Left lung (tissue), 10 donors: ENCODE measurements around the gene HCK. TPM values are rescaled to one million over a fixed set of nuclear protein-coding genes. Genes with fewer than 3 reads are reported as not detected.

Experiments used
- ATAC-seq: fragments of 200-7000 bp; cut with Tn5 transposase; one replicate; pipeline ENCODE4 v1.9.1; 2020; ENCODE audit warnings: moderate library complexity
- DNase-seq, 4 donors: peaks; one replicate each; pipeline ENCODE4 v3.0.0-alpha.2; 2013 to 2020
- H3K27ac ChIP-seq, 2 donors: fragments of 200-600 bp; sonication (generic) in 1 of 2; one replicate each; pipeline versions ENCODE4 v1.5.0 to v1.8.0; 2020 to 2021
- H3K27me3 ChIP-seq, 2 donors: fragments of 200-600 bp; sonication (generic) in 1 of 2; one replicate each; pipeline versions ENCODE4 v1.5.0 to v1.8.0; 2020 to 2021
- H3K36me3 ChIP-seq, 2 donors: fragments of 200-600 bp; sonication (generic) in 1 of 2; one replicate each; pipeline versions ENCODE4 v1.5.0 to v1.8.0; 2020 to 2021
- H3K4me1 ChIP-seq, 2 donors: fragments of 200-600 bp; one replicate each; pipeline ENCODE4 v1.8.0; 2021
- H3K4me3 ChIP-seq, 2 donors: fragments of 200-600 bp; sonication (generic) in 1 of 2; one replicate each; pipeline versions ENCODE4 v1.5.0 to v1.8.0; 2020 to 2021; ENCODE audit warnings: mild to moderate bottlenecking in 1 of 2
- H3K9me3 ChIP-seq, 2 donors: fragments of 200-600 bp; sonication (generic) in 1 of 2; one replicate each; pipeline versions ENCODE4 v1.5.0 to v1.8.0; 2020 to 2021
- CTCF ChIP-seq, 2 donors: fragments of 200-600 bp; sonication (generic) in 1 of 2; IDR thresholded peaks; one replicate each; pipeline versions ENCODE4 v1.5.0 to v1.8.0; 2021; ENCODE audit warnings: antibody characterized with exemption in 2 of 2
- intact Hi-C, 2 donors: fragments of 100-400 bp; cut with DNase I; formaldehyde crosslinking; loops; one replicate each; pipeline versions ENCODE4 v1.11.2 to v1.14.2; 2022
- polyA plus RNA-seq, 6 donors: library from polyadenylated mRNA; unstranded; fragments of 120-200 nt; gene quantifications; one replicate each; pipeline ENCODE4 v1.2.1, GENCODE V29; 2013; ENCODE audit not compliant: insufficient read length in 6 of 6
- total RNA-seq, 2 donors: library from RNA; stranded (reverse); fragmentation: NEBNext Ultra II Directional; extraction: Animal tissue kit (Norgen Biotek cat#: 25700); gene quantifications; one replicate each; pipeline ENCODE4 v1.2.1, GENCODE V29; 2021
- donor health status: DM: no; HTN: yes; CAD: no.
- donor health status: DM: no; HTN: no; CAD: no.

HCK gene
- total and polyA plus RNA-seq, 8 donors = 3.0 to 110 (median 5.0) TPM

DNA sequence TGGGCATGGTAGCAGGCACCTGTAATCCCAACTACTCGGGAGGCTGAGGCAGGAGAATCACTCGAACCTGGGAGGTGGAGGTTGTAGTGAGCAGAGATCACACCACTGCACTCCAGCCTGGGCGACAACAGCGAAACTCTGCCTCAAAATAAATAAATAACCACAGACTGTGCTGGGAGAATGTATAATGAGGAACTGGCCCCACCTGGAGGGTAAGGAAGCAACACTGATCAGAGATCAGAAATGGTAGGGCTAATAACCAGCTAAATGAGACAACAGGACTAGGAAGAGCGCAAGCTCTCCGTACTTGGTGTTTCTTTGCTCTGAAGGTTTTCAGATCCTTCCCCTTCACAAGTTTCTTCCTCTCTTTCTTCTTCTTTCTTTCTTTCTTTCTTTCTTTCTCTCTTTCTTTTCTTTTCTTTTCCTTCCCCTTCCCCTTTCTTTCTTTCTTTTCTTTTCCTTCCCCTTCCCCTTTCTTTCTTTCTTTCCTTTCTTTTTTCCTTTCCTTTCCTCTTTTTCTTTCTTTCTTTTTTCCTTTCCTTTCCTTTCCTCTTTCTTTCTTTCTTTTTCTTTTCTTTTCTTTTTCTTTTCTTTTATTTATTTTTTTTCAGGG lies 27.3 kb upstream of the HCK start:
- Histone ChIP-seq H3K27ac (no peak overlapping the region), H3K36me3 (no peaks in the 10 kb centered on the region), H3K27me3 (peaks cover 8 to 55% of the 10 kb centered on the region in 2 donors), H3K4me3 (no peak overlapping the region), H3K9me3 (no peaks in the 10 kb centered on the region), H3K4me1 (peaks cover 0 to 11% of the 10 kb centered on the region in 2 donors)
- no peak for TF ChIP-seq CTCF (IDR thresholded peaks at IDR 0.05)
- DNase-seq (no peak), ATAC-seq (no peak)
- intact Hi-C loops = loop anchor here in 1 of 2 donors (5.0 kb wide), 1 partner anchor 172 kb away; no protein-coding TSS in a partner anchor

DNA sequence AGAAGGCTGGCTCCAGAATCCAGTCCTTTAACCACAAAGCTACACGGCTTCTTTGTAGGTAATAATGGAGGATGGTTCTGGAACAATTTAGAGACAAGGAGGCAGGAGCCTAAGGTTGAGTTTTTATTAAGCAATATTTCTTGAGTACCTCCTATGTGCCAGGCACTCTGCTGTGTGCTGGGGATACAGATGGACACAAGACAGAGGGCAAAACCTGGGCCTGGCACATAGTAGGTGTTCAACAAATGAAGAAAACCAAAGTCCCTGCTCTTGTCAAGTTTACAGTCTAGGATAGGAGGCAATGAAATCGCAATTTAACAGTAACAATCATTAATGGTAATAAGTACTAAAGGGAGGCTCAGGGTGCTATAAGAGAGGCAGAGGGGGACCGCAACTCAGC lies 24.4 kb upstream of the HCK start:
- ATAC-seq (no peak), DNase-seq (no peak)
- Histone ChIP-seq H3K27ac (no peak overlapping the region), H3K27me3 (peaks cover 4 to 33% of the 10 kb centered on the region in 2 donors), H3K4me3 (no peak overlapping the region), H3K4me1 (peaks cover 5 to 21% of the 10 kb centered on the region in 2 donors), H3K36me3 (no peaks in the 10 kb centered on the region), H3K9me3 (no peaks in the 10 kb centered on the region)
- TF ChIP-seq CTCF (IDR thresholded peaks at IDR 0.05) = no peak
- intact Hi-C loops = loop anchor here in 1 of 2 donors (5.0 kb wide), 1 partner anchor 175 kb away; no protein-coding TSS in a partner anchor

- no peak for DNase-seq
- H3K36me3 ChIP-seq = no peaks in the 10 kb centered on the region
Measured at GRCh38 chr20:32028647-32029372, 23.2 kb upstream of the HCK start.

DNA sequence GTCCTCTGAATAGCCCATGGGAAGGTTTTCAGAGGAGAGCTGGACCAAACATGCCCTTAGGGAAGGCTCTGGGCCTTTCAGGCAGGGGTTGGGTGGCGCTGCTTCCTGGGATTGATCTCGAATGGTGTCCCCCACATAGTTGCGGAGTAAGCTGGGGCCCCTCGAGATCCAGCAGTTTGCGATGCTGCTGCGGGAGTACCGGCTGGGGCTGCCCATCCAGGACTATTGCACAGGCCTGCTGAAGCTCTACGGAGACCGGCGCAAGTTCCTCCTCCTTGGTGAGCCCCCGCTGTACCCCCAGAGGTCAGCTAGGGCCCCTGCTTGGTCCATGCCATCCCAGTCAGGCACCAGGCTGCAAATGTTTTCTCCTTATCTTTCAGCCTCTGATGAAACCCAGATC lies 22.5 kb upstream of the HCK start:
- Histone ChIP-seq H3K27ac (no peak overlapping the region), H3K4me3 (no peak overlapping the region), H3K36me3 (no peaks in the 10 kb centered on the region), H3K27me3 (peaks cover 2 to 24% of the 10 kb centered on the region in 2 donors), H3K4me1 (peaks cover 5 to 39% of the 10 kb centered on the region in 2 donors), H3K9me3 (no peaks in the 10 kb centered on the region)
- intact Hi-C loops = loop anchor here in 1 of 2 donors (5.0 kb wide), 1 partner anchor 177 kb away; no protein-coding TSS in a partner anchor
- ATAC-seq (no peak), DNase-seq (no peak)
- no peak for TF ChIP-seq CTCF (IDR thresholded peaks at IDR 0.05)

More at GRCh38 chr20:32028647-32029372, 23.2 kb upstream of the HCK start:
- Histone ChIP-seq H3K27me3 (peaks cover 0 to 24% of the 10 kb centered on the region in 2 donors), H3K27ac (no peak overlapping the region), H3K9me3 (no peaks in the 10 kb centered on the region), H3K4me1 (peaks cover 5 to 33% of the 10 kb centered on the region in 2 donors), H3K4me3 (no peak overlapping the region)
- TF ChIP-seq CTCF (IDR thresholded peaks at IDR 0.05) = no peak
- ATAC-seq = no peak
- intact Hi-C loops = loop anchor here in 1 of 2 donors (5.0 kb wide), 1 partner anchor 177 kb away; no protein-coding TSS in a partner anchor
